Astrocyte (in vitro differentiated cells and primary cell): ENCODE data around the gene TCF3. TPM values are rescaled to one million over a fixed set of nuclear protein-coding genes. Genes with fewer than 3 reads are reported as not detected.

Source experiments
- DNase-seq: peaks from one replicate; pipeline ENCODE4 v3.0.0-alpha.2; 2010; ENCODE audit warnings: low read depth
- FAIRE-seq: peaks from 2 replicates; lab custom pipeline; 2011; peaks lifted over from hg19 to GRCh38; lab: Jason Lieb, UNC
- H2AFZ ChIP-seq: 2 replicates; pipeline ENCODE4 v1.6.0; 2012; ENCODE audit warnings: low read depth, low read length, inconsistent platforms
- H3K27ac ChIP-seq: 2 replicates; pipeline ENCODE4 v1.5.1; 2011; ENCODE audit warnings: low read depth, low read length, inconsistent platforms
- H3K27me3 ChIP-seq: 2 replicates; pipeline ENCODE4 v1.6.0; 2011; ENCODE audit warnings: low read length, inconsistent platforms; ENCODE audit not compliant: insufficient read depth
- H3K36me3 ChIP-seq: 2 replicates; pipeline ENCODE4 v1.5.1; 2011; ENCODE audit warnings: low read length, inconsistent platforms; ENCODE audit not compliant: insufficient read depth
- H3K4me1 ChIP-seq: 2 replicates; pipeline ENCODE4 v1.5.1; 2011; ENCODE audit warnings: low read length, inconsistent platforms; ENCODE audit not compliant: insufficient read depth
- H3K4me2 ChIP-seq: 2 replicates; pipeline ENCODE4 v1.6.0; 2012; ENCODE audit warnings: low read length, inconsistent platforms
- H3K4me3 ChIP-seq: 2 replicates; pipeline ENCODE4 v1.5.1; 2011; ENCODE audit warnings: low read depth, mild to moderate bottlenecking, low read length, inconsistent platforms; ENCODE audit not compliant: insufficient read depth
- H3K79me2 ChIP-seq: 2 replicates; pipeline ENCODE4 v1.6.0; 2012; ENCODE audit warnings: mild to moderate bottlenecking, low read length, inconsistent platforms; ENCODE audit not compliant: insufficient read depth
- H3K9ac ChIP-seq: 2 replicates; pipeline ENCODE4 v1.6.0; 2012; ENCODE audit warnings: mild to moderate bottlenecking, low read length, inconsistent platforms
- H3K9me3 ChIP-seq: 2 replicates; pipeline ENCODE4 v1.5.1; 2012; ENCODE audit warnings: low read depth, mild to moderate bottlenecking, low read length, inconsistent platforms; ENCODE audit not compliant: insufficient read depth
- H4K20me1 ChIP-seq: 2 replicates; pipeline ENCODE4 v1.6.0; 2012; ENCODE audit warnings: low read length, inconsistent platforms; ENCODE audit not compliant: insufficient read depth
- H3K27ac Mint-ChIP-seq: one replicate; pipeline ENCODE4 v1.8.0; 2021; ENCODE audit warnings: mild to moderate bottlenecking, mixed read lengths; ENCODE audit not compliant: unreplicated experiment
- H3K27me3 Mint-ChIP-seq: one replicate; pipeline ENCODE4 v1.8.0; 2021; ENCODE audit warnings: low read depth, mixed read lengths; ENCODE audit not compliant: unreplicated experiment
- H3K36me3 Mint-ChIP-seq: one replicate; pipeline ENCODE4 v1.8.0; 2021; ENCODE audit warnings: low read depth, mixed read lengths; ENCODE audit not compliant: unreplicated experiment
- H3K4me1 Mint-ChIP-seq: one replicate; pipeline ENCODE4 v1.8.0; 2021; ENCODE audit warnings: low read depth, mixed read lengths; ENCODE audit not compliant: unreplicated experiment
- H3K4me3 Mint-ChIP-seq: one replicate; pipeline ENCODE4 v1.8.0; 2021; ENCODE audit warnings: mild to moderate bottlenecking, moderate library complexity, mixed read lengths; ENCODE audit not compliant: unreplicated experiment
- H3K9me3 Mint-ChIP-seq: one replicate; pipeline ENCODE4 v1.8.0; 2021; ENCODE audit warnings: mild to moderate bottlenecking, mixed read lengths; ENCODE audit not compliant: unreplicated experiment
- EZH2 ChIP-seq: IDR thresholded peaks from 2 replicates; pipeline ENCODE4 v1.6.1; 2012; ENCODE audit warnings: mild to moderate bottlenecking, low read length, inconsistent platforms; ENCODE audit not compliant: insufficient read depth
- total RNA-seq: library from RNA; stranded (reverse); gene quantifications from 2 replicates; pipeline ENCODE4 v1.2.1, GENCODE V29; 2021
- TF ChIP-seq, protein P1 (sequence below): IDR thresholded peaks from 2 replicates; pipeline ENCODE4 v1.5.1; 2011; ENCODE audit warnings: low read depth, mild to moderate bottlenecking, inconsistent platforms, low read length, moderate library complexity; ENCODE audit not compliant: insufficient read depth

Gene TCF3
- total RNA-seq, 1 donor from 2014 or later, result 173 TPM

DNA sequence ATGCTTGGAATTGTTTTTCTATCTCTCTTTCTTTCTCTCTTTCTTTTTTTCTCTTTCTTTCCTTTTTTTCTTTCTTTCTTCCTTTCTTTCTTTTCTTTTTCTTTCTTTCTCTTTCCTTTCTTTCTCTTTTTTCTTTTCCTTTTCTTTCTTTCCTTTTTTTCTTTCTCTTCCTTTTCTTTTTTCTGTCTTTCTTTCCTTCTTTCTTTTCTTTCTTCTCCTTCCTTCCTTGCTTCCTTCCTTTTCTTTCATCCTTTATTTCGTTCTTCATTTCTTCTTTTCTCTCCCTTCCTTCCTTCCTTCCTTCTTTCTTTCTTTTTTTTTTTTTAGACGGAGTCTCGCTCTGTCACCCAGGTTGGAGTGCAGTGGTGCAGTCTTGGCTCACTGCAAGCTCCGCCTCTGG, 82.4 kb downstream of the TCF3 start:
- no peak overlapping the region for H2AFZ ChIP-seq
- H3K9me3 ChIP-seq, result no peaks in the 10 kb centered on the region
- Mint-ChIP-seq H3K27ac (peak overlapping the region; percentile 62), H3K36me3 (no peaks in the 10 kb centered on the region), H3K4me1 (no peaks in the 10 kb centered on the region), H3K27me3 (peaks cover 5% of the 10 kb centered on the region), H3K4me3 (peak overlapping the region; percentile 71), H3K9me3 (no peaks in the 10 kb centered on the region)
- no peak for DNase-seq
- H4K20me1 ChIP-seq, result peaks cover 19% of the 10 kb centered on the region
- H3K4me3 ChIP-seq, result no peak overlapping the region
- no peaks in the 10 kb centered on the region for H3K36me3 ChIP-seq
- H3K27ac ChIP-seq, result no peak overlapping the region
- H3K27me3 ChIP-seq, result no peaks in the 10 kb centered on the region
- TF ChIP-seq EZH2, result no peak
- TF ChIP-seq, protein P1, sequence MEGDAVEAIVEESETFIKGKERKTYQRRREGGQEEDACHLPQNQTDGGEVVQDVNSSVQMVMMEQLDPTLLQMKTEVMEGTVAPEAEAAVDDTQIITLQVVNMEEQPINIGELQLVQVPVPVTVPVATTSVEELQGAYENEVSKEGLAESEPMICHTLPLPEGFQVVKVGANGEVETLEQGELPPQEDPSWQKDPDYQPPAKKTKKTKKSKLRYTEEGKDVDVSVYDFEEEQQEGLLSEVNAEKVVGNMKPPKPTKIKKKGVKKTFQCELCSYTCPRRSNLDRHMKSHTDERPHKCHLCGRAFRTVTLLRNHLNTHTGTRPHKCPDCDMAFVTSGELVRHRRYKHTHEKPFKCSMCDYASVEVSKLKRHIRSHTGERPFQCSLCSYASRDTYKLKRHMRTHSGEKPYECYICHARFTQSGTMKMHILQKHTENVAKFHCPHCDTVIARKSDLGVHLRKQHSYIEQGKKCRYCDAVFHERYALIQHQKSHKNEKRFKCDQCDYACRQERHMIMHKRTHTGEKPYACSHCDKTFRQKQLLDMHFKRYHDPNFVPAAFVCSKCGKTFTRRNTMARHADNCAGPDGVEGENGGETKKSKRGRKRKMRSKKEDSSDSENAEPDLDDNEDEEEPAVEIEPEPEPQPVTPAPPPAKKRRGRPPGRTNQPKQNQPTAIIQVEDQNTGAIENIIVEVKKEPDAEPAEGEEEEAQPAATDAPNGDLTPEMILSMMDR, result no peak
- H3K79me2 ChIP-seq, result peaks cover 25% of the 10 kb centered on the region
- H3K9ac ChIP-seq, result no peak overlapping the region
- H3K4me2 ChIP-seq, result no peak overlapping the region
- H3K4me1 ChIP-seq, result peaks cover 10% of the 10 kb centered on the region
- no peak for FAIRE-seq

DNA sequence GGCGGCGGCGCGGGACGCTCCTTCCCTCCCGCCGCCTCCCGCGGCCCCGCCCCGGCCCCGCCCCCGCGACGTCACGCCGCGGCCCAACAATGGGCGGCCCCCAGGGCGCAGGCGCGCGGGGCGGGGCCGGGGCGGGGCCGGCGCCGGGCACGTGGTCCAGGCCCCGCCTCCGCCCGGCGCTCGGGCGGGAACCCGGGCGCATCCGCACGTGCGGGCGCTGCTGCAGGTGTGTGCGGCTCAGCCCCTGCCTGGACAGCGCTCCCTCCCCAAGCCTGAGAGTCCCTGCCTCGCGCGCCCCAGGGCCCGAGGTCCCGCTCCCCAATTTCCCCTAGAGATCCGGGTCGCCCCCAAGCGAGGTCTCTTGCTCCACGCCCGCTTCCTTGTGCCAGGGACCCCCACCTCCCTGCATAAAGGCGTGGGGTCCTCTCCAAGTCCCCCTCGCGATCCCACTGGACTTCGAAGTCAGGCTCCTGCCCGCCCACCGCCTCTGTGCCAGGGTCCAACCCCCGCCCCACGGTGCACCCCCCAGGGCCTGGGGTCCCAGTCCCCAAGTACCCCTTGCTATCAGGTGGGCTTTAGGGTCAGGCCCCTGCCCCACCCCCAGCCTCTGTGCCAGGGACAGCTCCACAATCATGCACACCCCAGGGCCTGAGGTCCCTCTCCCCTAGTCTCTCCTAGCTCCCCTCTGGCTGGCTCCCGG, 83.9 kb downstream of the TCF3 start, which contains the start of gene MEX3D:
Gene MEX3D (minus strand): TSS at position 6 of the 700 bp plus-strand sequence. CDS start 267 bp downstream, outside the sequence.
- H3K4me1 ChIP-seq, result peaks cover 10% of the 10 kb centered on the region
- Mint-ChIP-seq H3K36me3 (no peaks in the 10 kb centered on the region), H3K4me1 (no peaks in the 10 kb centered on the region), H3K9me3 (no peaks in the 10 kb centered on the region), H3K27me3 (peaks cover 5% of the 10 kb centered on the region), H3K4me3 (peak within 1 kb of the TSS; percentile 82), H3K27ac (no peak within 1 kb of the TSS)
- TF ChIP-seq EZH2, result no peak
- no peaks in the 10 kb centered on the region for H3K9me3 ChIP-seq
- FAIRE-seq (no peak), DNase-seq (peak; percentile 4)
- peak within 1 kb of the TSS; percentile 98 for H3K4me2 ChIP-seq
- no peaks in the 10 kb centered on the region for H3K36me3 ChIP-seq
- peaks cover 34% of the 10 kb centered on the region for H4K20me1 ChIP-seq
- H3K79me2 ChIP-seq, result peaks cover 40% of the 10 kb centered on the region
- peak within 1 kb of the TSS; percentile 18 for H2AFZ ChIP-seq
- peak within 1 kb of the TSS; percentile 99 for H3K9ac ChIP-seq
- no peaks in the 10 kb centered on the region for H3K27me3 ChIP-seq
- H3K27ac ChIP-seq, result peak within 1 kb of the TSS; percentile 97
- peak within 1 kb of the TSS; percentile 78 for H3K4me3 ChIP-seq

DNA sequence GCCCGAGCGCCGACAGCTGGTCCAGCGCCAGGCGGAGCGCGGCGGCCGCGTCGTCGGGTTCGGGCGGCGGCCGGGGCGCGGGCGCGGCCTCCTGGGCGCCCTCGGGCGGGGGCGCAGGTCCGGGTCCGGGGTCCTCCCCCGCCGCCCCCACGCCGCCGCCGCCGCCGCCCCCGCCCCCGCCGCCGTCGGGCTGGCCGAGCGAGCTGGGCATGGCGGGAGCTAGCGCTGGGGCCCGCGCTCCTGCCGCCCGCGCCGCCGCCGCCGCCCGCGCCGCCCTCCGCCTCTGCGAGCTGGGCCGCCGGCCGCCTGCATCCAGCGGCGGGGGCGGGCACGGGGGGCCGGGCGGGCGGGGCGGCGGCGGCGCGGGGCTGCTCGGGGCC, 84.6 kb downstream of the TCF3 start:
- TF ChIP-seq, protein P1, result no peak
- TF ChIP-seq EZH2, result no peak
- H3K27me3 Mint-ChIP-seq, result peaks cover 5% of the 10 kb centered on the region
- DNase-seq (no peak), FAIRE-seq (no peak)
- Histone ChIP-seq H3K4me2 (peak overlapping the region; percentile 98), H2AFZ (no peak overlapping the region), H4K20me1 (peaks cover 41% of the 10 kb centered on the region), H3K27me3 (no peaks in the 10 kb centered on the region), H3K9me3 (no peaks in the 10 kb centered on the region), H3K79me2 (peaks cover 46% of the 10 kb centered on the region), H3K9ac (peak overlapping the region; percentile 99), H3K4me1 (peaks cover 10% of the 10 kb centered on the region), H3K4me3 (no peak overlapping the region), H3K27ac (no peak overlapping the region), H3K36me3 (no peaks in the 10 kb centered on the region)
- H3K27ac Mint-ChIP-seq, result no peak overlapping the region
- H3K4me1 Mint-ChIP-seq, result no peaks in the 10 kb centered on the region
- peaks cover 2% of the 10 kb centered on the region for H3K36me3 Mint-ChIP-seq
- no peaks in the 10 kb centered on the region for H3K9me3 Mint-ChIP-seq
- no peak overlapping the region for H3K4me3 Mint-ChIP-seq
